ENCODE data around the gene NEDD9. TPM values are rescaled to one million over a fixed set of nuclear protein-coding genes. Genes with fewer than 3 reads are reported as not detected.

Gene NEDD9
- total RNA-seq, 1 donor from 2014 or later, result 14.1 TPM

GRCh38 chr6:11163932-11164331 is 68.5 kb downstream of the NEDD9 start:
- intact Hi-C loops (cut with DNase I), result no loop called here
- DNase-seq (ENCODE audit: low spot score), result no peak

- intact Hi-C loops (cut with DNase I), result no loop called here
- DNase-seq (ENCODE audit: low spot score), result no peak
These were observed 70.2 kb downstream of the NEDD9 start for GRCh38 chr6:11162262-11162661.

- intact Hi-C loops (cut with DNase I), result no loop called here
- no peak for DNase-seq (ENCODE audit: low spot score)
These were observed 71.2 kb downstream of the NEDD9 start for GRCh38 chr6:11161031-11161956.

- no peak for DNase-seq (ENCODE audit: low spot score)
- intact Hi-C loops (cut with DNase I), result no loop called here
These were observed 72.3 kb downstream of the NEDD9 start for GRCh38 chr6:11160199-11160598.

GRCh38 chr6:11155589-11155988 is 76.9 kb downstream of the NEDD9 start:
- DNase-seq (ENCODE audit: low spot score), result no peak
- intact Hi-C loops (cut with DNase I), result no loop called here

- no peak for DNase-seq (ENCODE audit: low spot score)
- intact Hi-C loops (cut with DNase I), result no loop called here
These were observed 79.0 kb downstream of the NEDD9 start for GRCh38 chr6:11153447-11153846.

GRCh38 chr6:11152581-11152980 is 79.9 kb downstream of the NEDD9 start:
- intact Hi-C loops (cut with DNase I), result no loop called here
- no peak for DNase-seq (ENCODE audit: low spot score)

GRCh38 chr6:11151488-11151887 is 81.0 kb downstream of the NEDD9 start:
- DNase-seq (ENCODE audit: low spot score), result no peak
- intact Hi-C loops (cut with DNase I), result no loop called here

- intact Hi-C loops (cut with DNase I), result no loop called here
- no peak for DNase-seq (ENCODE audit: low spot score)
These were observed 82.9 kb downstream of the NEDD9 start for GRCh38 chr6:11149551-11149950.

GRCh38 chr6:11146117-11146826 is 86.2 kb downstream of the NEDD9 start:
- DNase-seq (ENCODE audit: low spot score), result no peak
- intact Hi-C loops (cut with DNase I), result no loop called here

GRCh38 chr6:11144393-11144851 is 88.0 kb downstream of the NEDD9 start:
- intact Hi-C loops (cut with DNase I), result loop anchor here (1.0 kb wide), 1 partner anchor 352 kb away; no protein-coding TSS in a partner anchor

GRCh38 chr6:11143394-11144371 is 88.8 kb downstream of the NEDD9 start:
- DNase-seq (ENCODE audit: low spot score), result peak; percentile 92
- intact Hi-C loops (cut with DNase I), result loop anchor here (1.0 kb wide), 1 partner anchor 353 kb away; no protein-coding TSS in a partner anchor

More at GRCh38 chr6:11144393-11144851, 88.0 kb downstream of the NEDD9 start:
- peak; percentile 91 for DNase-seq (ENCODE audit: low spot score)

GRCh38 chr6:11142296-11143027 is 90.0 kb downstream of the NEDD9 start:
- intact Hi-C loops (cut with DNase I), result no loop called here
- no peak for DNase-seq (ENCODE audit: low spot score)

- intact Hi-C loops (cut with DNase I), result no loop called here
These were observed 91.2 kb downstream of the NEDD9 start for GRCh38 chr6:11141295-11141694.

GRCh38 chr6:11140056-11140455 is 92.4 kb downstream of the NEDD9 start:
- intact Hi-C loops (cut with DNase I), result no loop called here
- DNase-seq (ENCODE audit: low spot score), result no peak

More at GRCh38 chr6:11141295-11141694, 91.2 kb downstream of the NEDD9 start:
- DNase-seq (ENCODE audit: low spot score), result no peak

- intact Hi-C loops (cut with DNase I), result no loop called here
- no peak for DNase-seq (ENCODE audit: low spot score)
These were observed 93.2 kb downstream of the NEDD9 start for GRCh38 chr6:11139051-11139960.

GRCh38 chr6:11136809-11137208 is 95.7 kb downstream of the NEDD9 start:
- intact Hi-C loops (cut with DNase I), result no loop called here
- no peak for DNase-seq (ENCODE audit: low spot score)

Measured in cardiac septum (tissue), 1 donor.